Stimulated activated CD4-positive, alpha-beta T cell treated with anti-CD3 and anti-CD28 coated beads, Interleukin-1b, Interleukin-23, amount 100 ng/mL, for 24 hours (primary cell): ENCODE results near the gene PAQR5.

ENCODE experiments used
- DNase-seq, 4 experiments: peaks; one replicate each; pipeline ENCODE4 v3.0.0-alpha.2; 2020; ENCODE audit warnings: low read depth in 4 of 4, low spot score in 1 of 4

Gene PAQR5

DNA sequence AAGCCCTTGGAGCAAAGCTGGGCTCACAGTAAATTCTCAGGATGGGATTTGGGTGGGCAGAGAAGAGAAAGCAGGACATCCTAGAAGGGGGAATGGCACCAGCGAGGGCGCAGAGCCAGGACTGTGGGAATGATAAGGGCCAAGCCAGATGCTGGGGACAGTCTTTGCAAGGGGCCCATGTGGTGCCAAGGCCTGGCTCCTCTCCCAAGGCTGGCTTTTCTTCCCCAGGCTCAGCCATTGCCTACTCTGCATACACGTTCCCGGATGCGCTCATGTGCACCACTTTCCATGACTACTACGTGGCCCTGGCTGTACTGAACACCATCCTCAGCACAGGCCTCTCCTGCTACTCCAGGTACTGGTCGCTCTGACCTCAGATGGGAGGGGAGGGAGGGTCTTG is 90.7 kb downstream of the PAQR5 start:
- DNase-seq, result no peak

DNA sequence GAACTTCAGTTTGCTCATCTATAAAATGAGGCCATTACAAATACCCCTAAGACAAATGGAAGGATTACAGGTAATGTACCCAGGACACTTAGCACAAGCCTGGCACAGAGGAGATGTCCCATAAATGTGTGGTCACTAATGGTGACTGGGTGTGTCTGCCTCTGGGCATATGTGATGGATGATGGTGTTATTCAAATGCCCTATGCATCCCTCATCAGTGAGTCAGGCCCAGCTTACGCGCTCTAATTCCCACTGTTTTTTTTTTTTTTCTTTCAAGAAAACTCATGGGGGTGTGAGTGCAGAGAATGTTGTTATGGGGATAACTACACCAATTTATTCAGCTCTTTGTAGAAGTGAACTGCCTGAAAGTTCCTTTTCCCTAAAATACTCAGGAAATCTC is 91.9 kb downstream of the PAQR5 start:
- no peak for DNase-seq

DNA sequence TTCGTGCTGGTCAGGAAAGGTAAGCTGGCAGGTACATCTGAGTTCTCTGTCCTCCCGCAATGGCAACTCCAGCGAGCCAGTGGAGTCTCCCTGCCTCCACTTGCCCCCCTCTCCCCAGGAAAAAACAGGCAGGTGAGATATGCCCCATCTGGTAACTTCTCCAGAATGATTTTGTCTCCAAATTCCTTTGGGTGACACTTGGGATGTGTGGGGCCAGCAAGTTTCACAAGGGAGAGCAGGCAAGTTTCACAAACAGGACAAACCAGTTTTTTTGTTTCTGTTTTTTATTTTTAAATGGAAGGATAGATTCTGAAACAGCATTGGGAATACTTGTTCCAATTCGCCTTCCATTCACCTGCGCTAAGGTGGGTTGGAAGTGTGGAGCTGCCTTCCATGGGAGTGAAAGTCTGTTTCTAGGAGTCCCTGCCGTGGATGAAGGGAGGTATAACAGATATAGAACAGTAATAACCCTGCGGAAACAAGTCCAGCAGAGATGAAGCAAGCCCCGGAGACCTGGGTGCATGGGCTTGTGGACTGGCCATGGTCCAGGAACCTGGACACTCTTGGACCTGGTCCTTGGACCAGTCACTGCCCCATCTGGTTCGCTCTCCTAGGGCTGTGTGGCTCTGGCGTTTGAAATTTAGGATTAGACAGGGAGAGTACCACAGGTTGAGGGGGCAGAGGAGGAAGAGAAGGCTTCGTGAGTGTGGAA is 92.5 kb downstream of the PAQR5 start:
- no peak for DNase-seq

- DNase-seq, result no peak
Measured at GRCh38 chr15:69392352-69392751, 93.6 kb downstream of the PAQR5 start.

DNA sequence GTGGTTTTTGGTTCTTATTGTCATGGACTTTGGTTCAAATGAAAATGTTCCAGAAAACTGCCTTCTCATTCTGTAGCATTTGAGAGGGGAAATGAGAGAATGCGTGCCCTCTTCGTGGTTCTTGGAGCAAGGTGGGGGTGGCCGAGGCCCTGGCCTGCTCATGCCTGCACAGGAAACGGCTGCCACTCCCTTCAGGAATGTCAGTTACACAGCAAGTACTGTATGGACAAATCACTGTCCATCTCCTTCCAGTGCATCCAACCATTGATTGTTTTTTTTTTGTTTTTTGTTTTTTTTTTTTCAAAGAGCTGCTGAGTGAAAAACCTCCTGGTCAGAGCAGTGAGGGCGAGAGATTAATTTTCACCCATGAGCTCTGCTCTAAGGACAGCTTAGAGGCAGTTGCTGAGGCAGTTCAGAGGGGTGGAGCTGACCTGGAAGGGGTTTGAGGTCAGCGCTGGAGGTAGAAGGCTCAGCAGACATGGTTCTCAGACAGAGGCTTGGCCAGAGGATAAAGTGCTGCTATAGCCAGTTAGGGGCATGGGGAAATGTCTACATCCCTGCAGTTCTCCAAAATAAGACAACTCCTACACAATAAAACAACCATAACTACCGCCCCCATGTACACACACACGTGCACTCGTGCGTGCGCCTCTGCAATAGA is 95.2 kb downstream of the PAQR5 start:
- no peak for DNase-seq

GRCh38 chr15:69394556-69395282 is 96.0 kb downstream of the PAQR5 start:
- peak; percentile 75 to 90 (median 79) for DNase-seq

DNA sequence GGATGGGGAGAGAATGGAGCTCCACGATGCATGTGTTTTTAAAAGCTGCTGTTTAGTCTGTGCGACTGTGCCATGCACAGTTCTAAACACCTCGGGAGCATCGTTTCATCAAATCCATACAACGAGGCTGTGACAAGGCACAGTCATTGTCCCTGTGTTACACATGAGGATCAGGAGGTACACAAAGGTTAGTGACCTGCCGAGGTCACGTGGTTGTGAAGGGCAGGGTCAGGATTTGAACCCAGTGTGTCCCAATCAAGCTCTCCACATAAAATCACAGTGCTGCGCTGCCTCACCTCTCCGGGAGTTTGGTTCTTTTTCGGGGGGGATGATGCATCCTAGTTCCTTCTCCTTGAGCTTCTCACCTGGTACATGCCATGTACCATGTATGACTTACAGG is 96.7 kb downstream of the PAQR5 start:
- no peak for DNase-seq

GRCh38 chr15:69395991-69396390 is 97.3 kb downstream of the PAQR5 start:
- no peak for DNase-seq

DNA sequence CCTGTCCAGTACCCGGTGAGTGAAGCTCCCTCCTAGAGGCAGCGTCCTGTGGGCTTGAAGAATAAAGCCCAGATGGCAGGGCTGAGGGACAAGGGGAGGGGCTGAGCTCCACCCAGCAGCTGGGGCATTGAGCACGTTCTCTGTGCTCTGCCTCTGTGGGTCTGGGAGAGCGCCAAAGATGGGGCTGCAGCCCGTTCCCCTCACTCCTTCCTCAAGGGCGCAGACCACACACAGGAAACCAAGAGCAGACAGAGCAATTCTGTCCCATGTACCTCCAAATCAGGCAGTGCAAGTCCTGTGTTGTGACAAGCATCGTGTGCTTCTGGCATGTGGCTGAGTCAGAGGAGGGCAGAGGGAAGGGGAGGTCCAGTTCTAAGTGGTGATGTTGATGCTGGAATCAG is 99.8 kb downstream of the PAQR5 start:
- DNase-seq, result no peak

DNA sequence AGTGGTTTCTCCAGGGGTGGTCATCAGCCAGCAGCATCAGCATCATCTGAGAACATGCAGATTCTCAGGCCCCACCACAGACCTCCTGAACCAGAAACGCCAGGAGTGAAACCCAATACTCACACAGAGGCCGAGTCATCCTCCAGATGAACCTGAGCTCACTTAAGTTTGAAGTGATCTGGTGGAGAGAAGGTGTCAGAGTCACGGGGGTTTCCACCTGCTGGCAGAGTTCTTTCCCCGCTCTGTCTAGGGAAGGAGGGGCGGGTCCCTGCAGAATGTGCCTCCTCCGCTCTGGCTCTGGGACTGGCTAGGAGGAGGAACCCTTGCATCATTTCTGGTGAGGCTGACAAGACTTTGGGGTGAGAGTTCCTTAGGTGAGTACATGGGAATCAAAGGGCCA is 102.1 kb downstream of the PAQR5 start:
- DNase-seq, result peak in 2 of 4 experiments; percentile 12 to 38

- DNase-seq, result no peak
Measured at GRCh38 chr15:69402816-69403215, 104.1 kb downstream of the PAQR5 start.

- DNase-seq, result no peak
Measured at GRCh38 chr15:69403594-69403993, 104.9 kb downstream of the PAQR5 start.

DNA sequence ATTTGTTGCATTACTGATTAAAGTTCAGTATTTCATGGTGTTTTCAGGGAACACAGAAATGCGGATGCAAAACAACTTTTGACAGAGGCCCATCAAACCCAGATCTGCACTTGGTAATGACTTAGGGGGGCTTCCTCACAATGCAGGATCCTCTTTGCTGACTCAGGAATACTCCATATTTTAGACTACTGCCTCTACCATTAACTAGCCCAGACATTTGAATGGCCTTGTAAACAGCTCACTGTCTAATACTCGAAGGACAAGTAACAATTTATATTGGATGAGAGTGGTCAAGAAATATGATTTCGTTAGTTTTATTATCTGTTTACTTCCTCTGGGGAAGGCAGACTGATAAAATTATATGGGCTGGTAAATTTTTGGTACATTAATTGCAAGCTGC is 106.4 kb downstream of the PAQR5 start:
- DNase-seq, result no peak

DNA sequence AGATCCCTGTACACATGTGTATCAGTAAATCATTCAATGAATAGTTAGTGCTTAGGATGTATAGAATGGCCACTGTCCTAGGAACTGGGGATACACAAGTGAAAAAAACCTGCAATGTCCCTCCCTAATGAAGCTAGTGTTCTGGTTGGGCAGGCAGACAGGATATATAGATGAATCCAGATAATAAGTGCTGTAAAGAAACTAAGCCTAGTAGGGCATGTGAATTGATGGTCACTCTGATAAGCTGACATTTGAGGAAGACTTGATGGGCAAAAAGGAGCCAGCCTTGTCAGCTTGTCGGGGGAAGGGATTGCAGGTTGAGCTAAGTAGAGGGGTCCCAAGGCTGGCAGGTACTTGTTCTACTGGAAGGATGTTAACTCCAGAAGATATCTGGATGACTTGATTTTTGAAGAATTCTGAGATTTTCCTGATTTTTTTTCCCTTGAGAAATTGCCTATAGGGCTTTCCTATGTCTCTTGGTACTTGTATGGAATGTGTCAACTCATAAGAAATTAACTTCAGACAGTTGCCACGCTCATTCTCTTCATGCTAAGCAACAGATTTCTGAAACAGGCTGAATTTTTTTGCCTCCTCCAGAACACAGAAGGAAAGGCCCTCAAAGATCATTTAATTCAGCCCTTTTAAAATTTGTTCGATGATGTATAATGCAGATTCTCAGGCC is 109.1 kb downstream of the PAQR5 start:
- no peak for DNase-seq

DNA sequence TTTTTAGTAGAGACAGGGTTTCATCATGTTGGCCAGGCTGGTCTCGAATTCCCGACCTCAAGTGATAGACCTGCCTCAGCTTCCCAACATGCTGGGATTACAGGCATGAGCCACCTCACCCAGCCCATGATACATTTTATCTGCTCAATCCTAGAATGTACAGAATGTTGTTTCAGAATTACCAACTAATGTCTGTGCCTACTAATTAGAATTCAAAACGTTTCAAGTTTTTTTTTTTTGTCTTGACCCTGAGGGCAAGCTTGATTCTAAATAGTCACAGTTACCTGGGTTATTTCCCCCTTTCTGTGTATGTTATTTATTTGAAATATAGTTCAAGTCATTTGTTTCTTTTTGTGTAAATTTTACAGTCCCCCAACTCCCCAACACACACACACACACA is 110.1 kb downstream of the PAQR5 start:
- DNase-seq, result no peak

DNA sequence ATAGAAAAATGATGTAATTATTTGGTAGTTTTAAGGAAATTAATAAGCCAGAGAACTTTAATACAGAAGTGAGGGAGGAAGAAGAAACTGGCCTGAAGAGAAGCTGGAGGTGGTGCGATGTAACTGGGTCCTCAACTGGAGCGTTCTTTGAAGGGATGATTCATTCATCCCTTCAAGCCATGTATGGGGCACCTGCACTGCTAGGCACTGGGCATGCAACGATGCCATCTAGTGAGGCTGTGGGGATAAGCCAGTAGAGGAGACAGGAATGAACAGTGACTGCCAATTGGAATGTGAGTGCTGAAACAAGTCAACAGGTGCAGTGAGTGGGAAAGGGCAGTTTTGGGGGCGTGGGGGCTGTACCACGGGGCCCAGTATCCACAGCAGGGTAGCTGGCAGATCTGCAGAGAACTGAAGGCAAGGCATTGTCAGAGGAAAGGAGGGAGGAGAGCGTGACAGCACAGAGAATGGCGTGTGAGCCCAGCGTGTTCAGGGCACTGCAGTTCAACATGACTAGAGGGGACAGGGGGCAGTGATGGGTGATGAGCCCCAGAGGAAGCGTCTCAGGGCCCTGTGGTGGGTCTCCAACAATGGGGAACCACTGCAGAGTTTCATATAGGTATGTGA is 111.6 kb downstream of the PAQR5 start:
- DNase-seq, result peak in 1 of 4 experiments; percentile 22

GRCh38 chr15:69412274-69412673 is 113.6 kb downstream of the PAQR5 start:
- DNase-seq, result no peak

GRCh38 chr15:69412701-69413100 is 114.0 kb downstream of the PAQR5 start:
- no peak for DNase-seq

- DNase-seq, result peak; percentile 70 to 85 (median 80)
Measured at GRCh38 chr15:69413822-69414700, 115.3 kb downstream of the PAQR5 start, which contains the start of gene KIF23. KIF23 (plus strand) TSS chr15:69414349; CDS start chr15:69414466, 117 bp downstream.

GRCh38 chr15:69414701-69415167 is 116.0 kb downstream of the PAQR5 start:
- peak in 1 of 4 experiments; percentile 15 for DNase-seq
